PC-9 (cell line): ENCODE data around the gene TAS2R16.

ENCODE experiments used
- EZH2 ChIP-seq: fragments of 200-600 bp; sonication (generic); IDR thresholded peaks from 2 replicates; pipeline ENCODE4 v1.8.0; 2017; ENCODE audit warnings: antibody characterized with exemption, low read depth
- TF ChIP-seq, protein P1 (sequence below): fragments of 200-600 bp; sonication (generic); conservative IDR thresholded peaks from 2 replicates; pipeline ENCODE4 v1.6.1; 2017; ENCODE audit warnings: mixed run types, antibody characterized with exemption, mild to moderate bottlenecking, moderate library complexity

DNA sequence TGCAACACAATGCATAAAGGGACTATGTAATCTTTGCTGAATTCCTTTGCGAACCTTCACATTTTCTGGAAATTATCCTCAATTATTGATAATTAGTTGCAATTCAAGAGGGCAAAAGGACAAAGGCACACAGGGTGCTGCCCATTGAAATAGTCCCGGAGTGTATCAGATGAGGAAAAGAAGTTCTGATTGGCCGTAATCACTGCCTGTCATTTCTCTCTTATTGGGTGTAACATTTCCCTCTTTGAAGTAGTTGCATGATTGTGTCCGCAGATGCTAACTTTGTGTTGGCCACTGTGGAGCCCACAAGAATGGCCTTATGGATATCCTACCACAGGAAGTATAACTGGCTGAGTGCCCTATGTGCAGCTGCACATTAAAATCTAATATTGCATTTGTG lies 35.1 kb upstream of the TAS2R16 start:
- TF ChIP-seq, protein P1, sequence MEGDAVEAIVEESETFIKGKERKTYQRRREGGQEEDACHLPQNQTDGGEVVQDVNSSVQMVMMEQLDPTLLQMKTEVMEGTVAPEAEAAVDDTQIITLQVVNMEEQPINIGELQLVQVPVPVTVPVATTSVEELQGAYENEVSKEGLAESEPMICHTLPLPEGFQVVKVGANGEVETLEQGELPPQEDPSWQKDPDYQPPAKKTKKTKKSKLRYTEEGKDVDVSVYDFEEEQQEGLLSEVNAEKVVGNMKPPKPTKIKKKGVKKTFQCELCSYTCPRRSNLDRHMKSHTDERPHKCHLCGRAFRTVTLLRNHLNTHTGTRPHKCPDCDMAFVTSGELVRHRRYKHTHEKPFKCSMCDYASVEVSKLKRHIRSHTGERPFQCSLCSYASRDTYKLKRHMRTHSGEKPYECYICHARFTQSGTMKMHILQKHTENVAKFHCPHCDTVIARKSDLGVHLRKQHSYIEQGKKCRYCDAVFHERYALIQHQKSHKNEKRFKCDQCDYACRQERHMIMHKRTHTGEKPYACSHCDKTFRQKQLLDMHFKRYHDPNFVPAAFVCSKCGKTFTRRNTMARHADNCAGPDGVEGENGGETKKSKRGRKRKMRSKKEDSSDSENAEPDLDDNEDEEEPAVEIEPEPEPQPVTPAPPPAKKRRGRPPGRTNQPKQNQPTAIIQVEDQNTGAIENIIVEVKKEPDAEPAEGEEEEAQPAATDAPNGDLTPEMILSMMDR, result no peak
- TF ChIP-seq EZH2, result no peak
